ENCODE results near the gene HOXC12.

HOXC12 gene

GRCh38 chr12:53954694-53955035 is at the start of gene HOXC12:
Gene HOXC12 (plus strand): TSS chr12:53954903. CDS start chr12:53954930, 27 bp downstream.
- no peak for DNase-seq

- DNase-seq = no peak
These were observed 47.6 kb upstream of the HOXC12 start for GRCh38 chr12:53907103-53907502.

GRCh38 chr12:53916788-53917655 is 37.7 kb upstream of the HOXC12 start:
- no peak for DNase-seq

- no peak for DNase-seq
These were observed 29.9 kb upstream of the HOXC12 start for GRCh38 chr12:53924521-53925405.

- DNase-seq = no peak
These were observed 27.3 kb upstream of the HOXC12 start for GRCh38 chr12:53927220-53928029.

- no peak for DNase-seq
These were observed 26.5 kb upstream of the HOXC12 start for GRCh38 chr12:53928054-53928835.

GRCh38 chr12:53929527-53929926 is 25.2 kb upstream of the HOXC12 start:
- DNase-seq = no peak

- no peak for DNase-seq
These were observed 24.0 kb upstream of the HOXC12 start for GRCh38 chr12:53930591-53931255.

- no peak for DNase-seq
These were observed 22.7 kb upstream of the HOXC12 start for GRCh38 chr12:53931844-53932581.

- DNase-seq = no peak
These were observed 21.8 kb upstream of the HOXC12 start for GRCh38 chr12:53932915-53933314.

- DNase-seq = no peak
These were observed 19.0 kb upstream of the HOXC12 start for GRCh38 chr12:53935383-53936341.

- DNase-seq = no peak
These were observed 17.6 kb upstream of the HOXC12 start for GRCh38 chr12:53937099-53937498.

- DNase-seq = no peak
These were observed 16.9 kb upstream of the HOXC12 start for GRCh38 chr12:53937596-53938325.

GRCh38 chr12:53938326-53939140 is 16.2 kb upstream of the HOXC12 start, which contains the start of gene HOXC13:
Gene HOXC13 (plus strand): TSS chr12:53938831. CDS start chr12:53938907, 76 bp downstream.
- DNase-seq = peak; percentile 80

- DNase-seq = peak; percentile 50
These were observed 15.3 kb upstream of the HOXC12 start for GRCh38 chr12:53939141-53940108.

- DNase-seq = no peak
These were observed 14.2 kb upstream of the HOXC12 start for GRCh38 chr12:53940443-53941014.

Measured in fibroblast of skin of right quadriceps (primary cell).